Endothelial cell of umbilical vein (primary cell): ENCODE results near the gene APBB2. TPM values are rescaled to one million over a fixed set of nuclear protein-coding genes. Genes with fewer than 3 reads are reported as not detected.

Experiments used
- BruUV-seq: library from RNA; stranded (reverse); fragments of 400-500 nt; replicated peaks from 2 replicates; lab custom pipeline; 2021; lab: Mats Ljungman, UMichigan
- CTCF ChIA-PET: fragments of 300-600, 350-600 bp; sonication (Branson Sonifier 250); formaldehyde crosslinking; loops from one replicate; lab custom pipeline; 2021; ENCODE audit warnings: antibody characterized with exemption, inconsistent platforms; lab: Charles Lee
- POLR2A ChIA-PET: fragments of 300-600, 350-600 bp; sonication (Branson Sonifier 250); formaldehyde crosslinking; loops from one replicate; lab custom pipeline; 2021; ENCODE audit warnings: antibody characterized with exemption, inconsistent platforms; lab: Charles Lee
- DNase-seq: peaks from one replicate; pipeline ENCODE4 v3.0.0-alpha.2; 2011; ENCODE audit warnings: low read depth, low spot score
- FAIRE-seq: peaks from 2 replicates; lab custom pipeline; 2011; peaks lifted over from hg19 to GRCh38; lab: Jason Lieb, UNC
- H2AFZ ChIP-seq: 2 replicates; pipeline ENCODE4 v1.6.0; 2012; ENCODE audit warnings: low read depth, low read length, control low read depth, inconsistent platforms
- H3K27ac ChIP-seq: 2 replicates; pipeline ENCODE4 v1.5.1; 2011; ENCODE audit warnings: low read depth, mild to moderate bottlenecking, control low read depth, low read length, moderate library complexity; ENCODE audit not compliant: insufficient read depth
- H3K27me3 ChIP-seq, 2 experiments: 2 replicates each; pipeline versions ENCODE4 v1.6.0 to v1.6.1; 2011; ENCODE audit warnings: low read length in 2 of 2, mixed read lengths in 1 of 2; ENCODE audit not compliant: control insufficient read depth in 2 of 2, insufficient read depth in 2 of 2
- H3K36me3 ChIP-seq, 2 experiments: 2 replicates in 1 of 2; 3 replicates in 1 of 2; pipeline ENCODE4 v1.5.1; 2011; ENCODE audit warnings: low read length in 2 of 2, mild to moderate bottlenecking in 1 of 2, moderate library complexity in 1 of 2; ENCODE audit not compliant: control insufficient read depth in 2 of 2, insufficient read depth in 2 of 2; ENCODE audit errors: extremely low read depth in 1 of 2
- H3K4me1 ChIP-seq: 3 replicates; pipeline ENCODE4 v1.5.1; 2011; ENCODE audit warnings: mild to moderate bottlenecking, low read length; ENCODE audit not compliant: control insufficient read depth, insufficient read depth; ENCODE audit errors: extremely low read depth
- H3K4me2 ChIP-seq: 2 replicates; pipeline ENCODE4 v1.6.1; 2011; ENCODE audit warnings: low read length, control low read depth, mixed read lengths; ENCODE audit not compliant: insufficient read depth
- H3K4me3 ChIP-seq, 3 experiments: fragments of 200-600 bp in 1 of 3; sonication (generic), shearing (Covaris generic) in 1 of 3; replicated peaks in 1 of 3; 2 replicates each; pipeline ENCODE4 v1.5.1; 2011 to 2016; ENCODE audit warnings: control low read depth in 3 of 3, low read length in 3 of 3, mild to moderate bottlenecking in 2 of 3, inconsistent platforms in 1 of 3, low read depth in 1 of 3, moderate library complexity in 1 of 3; ENCODE audit not compliant: insufficient read depth in 1 of 3
- H3K79me2 ChIP-seq: 2 replicates; pipeline ENCODE4 v1.6.0; 2012; ENCODE audit warnings: low read length, inconsistent platforms; ENCODE audit not compliant: control insufficient read depth, insufficient read depth
- H3K9ac ChIP-seq: replicated peaks from 2 replicates; pipeline ENCODE3; 2011; ENCODE audit warnings: low read length, control low read depth; ENCODE audit not compliant: insufficient read depth; ENCODE audit errors: extremely low read depth
- H3K9me1 ChIP-seq: replicated peaks from 3 replicates; pipeline ENCODE4 v1.6.0; 2011; ENCODE audit warnings: mild to moderate bottlenecking, low read length; ENCODE audit not compliant: control insufficient read depth, insufficient read depth; ENCODE audit errors: extremely low read depth
- H3K9me3 ChIP-seq: replicated peaks from 2 replicates; pipeline ENCODE4 v1.5.1; 2012; ENCODE audit warnings: low read length, inconsistent platforms; ENCODE audit not compliant: control insufficient read depth, insufficient read depth
- H4K20me1 ChIP-seq: replicated peaks from 2 replicates; pipeline ENCODE3; 2011; ENCODE audit warnings: mild to moderate bottlenecking, low read length; ENCODE audit not compliant: control insufficient read depth, insufficient read depth; ENCODE audit errors: extremely low read depth
- CTCF ChIP-seq, 2 donors: IDR thresholded peaks; 1 replicate in 1 of 2; 2 replicates in 1 of 2; pipeline ENCODE4 v1.5.1; 2011; ENCODE audit warnings: low read length in 2 of 2, mild to moderate bottlenecking in 2 of 2, moderate library complexity in 2 of 2, control low read depth in 1 of 2, inconsistent platforms in 1 of 2, low read depth in 1 of 2; ENCODE audit not compliant: insufficient read depth in 1 of 2; ENCODE audit errors: extremely low read depth in 1 of 2
- EZH2 ChIP-seq: IDR thresholded peaks from 2 replicates; pipeline ENCODE4 v1.6.1; 2012; ENCODE audit warnings: borderline replicate concordance, low read depth, mild to moderate bottlenecking, moderate library complexity, low read length, inconsistent platforms; ENCODE audit not compliant: severe bottlenecking
- FOS ChIP-seq: IDR thresholded peaks from 2 replicates; pipeline ENCODE4 v1.6.1; 2011; ENCODE audit warnings: mild to moderate bottlenecking, low read length, moderate library complexity, borderline replicate concordance; ENCODE audit not compliant: insufficient read depth
- GATA2 ChIP-seq: IDR thresholded peaks from 2 replicates; pipeline ENCODE4 v1.7.0; 2011; ENCODE audit warnings: low read depth, mild to moderate bottlenecking, moderate library complexity, mixed read lengths, low read length; ENCODE audit not compliant: insufficient read length, insufficient read depth
- JUN ChIP-seq: IDR thresholded peaks from 2 replicates; pipeline ENCODE4 v1.6.1; 2011; ENCODE audit warnings: borderline replicate concordance, low read depth; ENCODE audit not compliant: insufficient read length, insufficient read depth
- MAX ChIP-seq: IDR thresholded peaks from 2 replicates; pipeline ENCODE4 v1.6.1; 2011; ENCODE audit not compliant: insufficient read depth, insufficient read length
- MYC ChIP-seq: IDR thresholded peaks from one replicate; pipeline ENCODE4 v1.6.1; 2011; ENCODE audit warnings: mild to moderate bottlenecking, low read depth, low read length
- POLR2AphosphoS5 ChIP-seq: IDR thresholded peaks from 2 replicates; pipeline ENCODE4 v1.6.1; 2012; ENCODE audit warnings: low read depth, mild to moderate bottlenecking, control low read depth, low read length, moderate library complexity; ENCODE audit not compliant: insufficient read depth
- dilution Hi-C: fragments of 300-500 bp; cut with MboI; formaldehyde crosslinking; loops from one replicate; pipeline ENCODE4 v1.15.0; 2019; ENCODE audit warnings: low sequenced_read_pairs; ENCODE audit not compliant: extremely low pct_ligation_motif_present
- intact Hi-C: fragments of 100-400 bp; cut with micrococcal nuclease; formaldehyde crosslinking; loops from one replicate; pipeline ENCODE4 v1.10.0; 2022
- polyA plus RNA-seq, 4 experiments: library from polyadenylated mRNA; depleted of rRNA in 3 of 4; stranded (reverse) in 3 of 4; unstranded in 1 of 4; fragments of >200 nt; gene quantifications; 2 replicates each; pipeline versions ENCODE4 v1.2.1 to v1.2.3, GENCODE V29; 2011 to 2012; ENCODE audit warnings: missing spikeins in 1 of 4
- total RNA-seq: library from RNA; stranded (reverse); gene quantifications from 2 replicates; pipeline ENCODE4 v1.2.3, GENCODE V29; 2021

Gene APBB2
- total and polyA plus RNA-seq, 2 donors (not counting 3 experiments of a cell fraction or from before 2014, with no cell fraction given), result 79.8 to 124 TPM

GRCh38 chr4:41211951-41212615 lies 2.3 kb downstream of the APBB2 start:
- H3K27me3 ChIP-seq, result no peaks in the 10 kb centered on the region
- H3K4me3 ChIP-seq, result peak overlapping the region; percentile 18 to 96 (median 85)
- H3K27ac ChIP-seq, result peak overlapping the region; percentile 49
- DNase-seq, result no peak
- peak overlapping the region; percentile 93 for H3K9ac ChIP-seq
- ChIA-PET POLR2A (interaction anchor here (0.8 kb wide), 3 partner anchors 52 to 219 kb away, joined by 3 to 4 read pairs (median 3); no protein-coding TSS in a partner anchor), CTCF (interaction anchor here (0.5 to 7.5 kb wide), 28 partner anchors 12 to 288 kb away, joined by 3 to 179 read pairs (median 4); no protein-coding TSS in a partner anchor)
- TF ChIP-seq GATA2 (no peak), MAX (no peak), CTCF (IDR thresholded peaks at IDR 0.05; ENCODE audit: extremely low read depth in 1 of 2, insufficient read depth in 1 of 2, low read depth in 1 of 2, low read length in 2 of 2) (no peak), POLR2AphosphoS5 (no peak), MYC (no peak), JUN (no peak), FOS (no peak), EZH2 (no peak)
- peaks cover 72% of the 10 kb centered on the region for H3K79me2 ChIP-seq
- H3K36me3 ChIP-seq, result no peaks in the 10 kb centered on the region
- peaks cover 42% of the 10 kb centered on the region for H3K4me1 ChIP-seq
- H3K9me3 ChIP-seq, result no peaks in the 10 kb centered on the region
- no peaks in the 10 kb centered on the region for H3K9me1 ChIP-seq
- H3K4me2 ChIP-seq, result peak overlapping the region; percentile 95
- no peak for FAIRE-seq
- no TSS peak for BruUV-seq
- H2AFZ ChIP-seq, result no peak overlapping the region
- H4K20me1 ChIP-seq, result no peaks in the 10 kb centered on the region
- intact Hi-C loops (loop anchor here (1.0 to 5.0 kb wide), 6 partner anchors 35 to 236 kb away; no protein-coding TSS in a partner anchor), dilution Hi-C loops (loop anchor here (25.0 kb wide), 1 partner anchor 275 kb away; no protein-coding TSS in a partner anchor)
